ENCODE data around the gene FAM216A.

DNA sequence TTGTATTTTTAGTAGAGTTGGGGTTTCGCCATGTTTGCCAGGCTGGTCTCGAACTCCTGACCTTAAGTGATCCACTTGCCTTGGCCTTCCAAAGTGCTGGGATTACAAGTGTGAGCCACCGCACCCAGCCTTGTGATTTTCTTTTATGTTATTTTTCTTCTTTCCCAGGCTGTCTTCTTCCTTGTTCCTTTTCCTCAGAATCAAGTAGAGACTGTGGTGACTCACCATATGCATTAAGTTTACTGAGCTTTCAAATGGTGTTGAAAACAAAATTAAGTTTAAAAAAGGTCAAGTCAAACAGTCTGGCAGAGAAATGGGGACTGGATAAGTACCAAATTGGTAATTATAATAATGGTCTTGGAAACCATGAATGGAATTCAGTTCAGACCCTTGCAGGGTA, 24.2 kb upstream of the FAM216A start:
- TF ChIP-seq POLR2AphosphoS5 (IDR thresholded peaks at IDR 0.05; ENCODE audit: low read depth): no peak
- TF ChIP-seq, protein P1, sequence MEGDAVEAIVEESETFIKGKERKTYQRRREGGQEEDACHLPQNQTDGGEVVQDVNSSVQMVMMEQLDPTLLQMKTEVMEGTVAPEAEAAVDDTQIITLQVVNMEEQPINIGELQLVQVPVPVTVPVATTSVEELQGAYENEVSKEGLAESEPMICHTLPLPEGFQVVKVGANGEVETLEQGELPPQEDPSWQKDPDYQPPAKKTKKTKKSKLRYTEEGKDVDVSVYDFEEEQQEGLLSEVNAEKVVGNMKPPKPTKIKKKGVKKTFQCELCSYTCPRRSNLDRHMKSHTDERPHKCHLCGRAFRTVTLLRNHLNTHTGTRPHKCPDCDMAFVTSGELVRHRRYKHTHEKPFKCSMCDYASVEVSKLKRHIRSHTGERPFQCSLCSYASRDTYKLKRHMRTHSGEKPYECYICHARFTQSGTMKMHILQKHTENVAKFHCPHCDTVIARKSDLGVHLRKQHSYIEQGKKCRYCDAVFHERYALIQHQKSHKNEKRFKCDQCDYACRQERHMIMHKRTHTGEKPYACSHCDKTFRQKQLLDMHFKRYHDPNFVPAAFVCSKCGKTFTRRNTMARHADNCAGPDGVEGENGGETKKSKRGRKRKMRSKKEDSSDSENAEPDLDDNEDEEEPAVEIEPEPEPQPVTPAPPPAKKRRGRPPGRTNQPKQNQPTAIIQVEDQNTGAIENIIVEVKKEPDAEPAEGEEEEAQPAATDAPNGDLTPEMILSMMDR (IDR thresholded peaks at IDR 0.05; ENCODE audit: insufficient read depth, low read length): no peak
- no peak for TF ChIP-seq GABPA (IDR thresholded peaks at IDR 0.05; ENCODE audit: low read depth)
- TF ChIP-seq, protein P2, sequence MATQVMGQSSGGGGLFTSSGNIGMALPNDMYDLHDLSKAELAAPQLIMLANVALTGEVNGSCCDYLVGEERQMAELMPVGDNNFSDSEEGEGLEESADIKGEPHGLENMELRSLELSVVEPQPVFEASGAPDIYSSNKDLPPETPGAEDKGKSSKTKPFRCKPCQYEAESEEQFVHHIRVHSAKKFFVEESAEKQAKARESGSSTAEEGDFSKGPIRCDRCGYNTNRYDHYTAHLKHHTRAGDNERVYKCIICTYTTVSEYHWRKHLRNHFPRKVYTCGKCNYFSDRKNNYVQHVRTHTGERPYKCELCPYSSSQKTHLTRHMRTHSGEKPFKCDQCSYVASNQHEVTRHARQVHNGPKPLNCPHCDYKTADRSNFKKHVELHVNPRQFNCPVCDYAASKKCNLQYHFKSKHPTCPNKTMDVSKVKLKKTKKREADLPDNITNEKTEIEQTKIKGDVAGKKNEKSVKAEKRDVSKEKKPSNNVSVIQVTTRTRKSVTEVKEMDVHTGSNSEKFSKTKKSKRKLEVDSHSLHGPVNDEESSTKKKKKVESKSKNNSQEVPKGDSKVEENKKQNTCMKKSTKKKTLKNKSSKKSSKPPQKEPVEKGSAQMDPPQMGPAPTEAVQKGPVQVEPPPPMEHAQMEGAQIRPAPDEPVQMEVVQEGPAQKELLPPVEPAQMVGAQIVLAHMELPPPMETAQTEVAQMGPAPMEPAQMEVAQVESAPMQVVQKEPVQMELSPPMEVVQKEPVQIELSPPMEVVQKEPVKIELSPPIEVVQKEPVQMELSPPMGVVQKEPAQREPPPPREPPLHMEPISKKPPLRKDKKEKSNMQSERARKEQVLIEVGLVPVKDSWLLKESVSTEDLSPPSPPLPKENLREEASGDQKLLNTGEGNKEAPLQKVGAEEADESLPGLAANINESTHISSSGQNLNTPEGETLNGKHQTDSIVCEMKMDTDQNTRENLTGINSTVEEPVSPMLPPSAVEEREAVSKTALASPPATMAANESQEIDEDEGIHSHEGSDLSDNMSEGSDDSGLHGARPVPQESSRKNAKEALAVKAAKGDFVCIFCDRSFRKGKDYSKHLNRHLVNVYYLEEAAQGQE (IDR thresholded peaks at IDR 0.05; ENCODE audit: insufficient replicate concordance, low read depth): no peak

All from HL-60 (cell line).